ENCODE measurements around the gene RAB1B.

RAB1B gene

GRCh38 chr11:66325263-66325671, 56.8 kb downstream of the RAB1B start:
- no peak for DNase-seq

- no peak for DNase-seq
Observed at GRCh38 chr11:66326261-66327111, 58.0 kb downstream of the RAB1B start.

Measured in NCI-H2227 treated with DMSO at 0.1 percent for 48 hours (cell line).